ENCODE measurements around the gene RUNX3. TPM values are rescaled to one million over a fixed set of nuclear protein-coding genes. Genes with fewer than 3 reads are reported as not detected.

RUNX3 gene
- polyA plus RNA-seq, 1 of the 3 experiments (the other 2 are of a cell fraction), result not detected

GRCh38 chr1:24952413-24952841 is 22.4 kb upstream of the RUNX3 start:
- DNase-seq, result no peak
- CTCF ChIA-PET, result interaction anchor here (1.1 to 2.4 kb wide), 4 partner anchors 12 to 479 kb away, joined by 3 to 9 read pairs (median 8); no protein-coding TSS in a partner anchor
- Histone ChIP-seq H2AFZ (ENCODE audit: low read depth) (no peak overlapping the region), H3K79me2 (ENCODE audit: insufficient read depth) (no peaks in the 10 kb centered on the region), H3F3A (replicated peaks; ENCODE audit: insufficient read depth) (no peaks in the 10 kb centered on the region), H3K36me3 (replicated peaks in 1 of 2; ENCODE audit: control insufficient read depth in 1 of 2, insufficient read depth in 2 of 2, low read length in 1 of 2) (no peaks in the 10 kb centered on the region), H3K9me3 (no peaks in the 10 kb centered on the region), H3K9me2 (no peaks in the 10 kb centered on the region), H3K4me3 (ENCODE audit: low read depth in 2 of 2, low read length in 1 of 2) (no peak overlapping the region), H4K20me1 (ENCODE audit: insufficient read depth) (no peaks in the 10 kb centered on the region), H3K9ac (no peak overlapping the region), H3K4me2 (no peak overlapping the region), H3K4me1 (ENCODE audit: control insufficient read depth in 1 of 2, insufficient read depth in 2 of 2, low read depth in 1 of 2, low read length in 1 of 2) (no peaks in the 10 kb centered on the region), H3K27me3 (ENCODE audit: insufficient read depth) (no peaks in the 10 kb centered on the region), H3K27ac (ENCODE audit: low read depth in 2 of 2, low read length in 1 of 2) (no peak overlapping the region)
- 44% methylated on average over 5 of the region's 5 CpGs for WGBS (ENCODE audit: low lambda C conversion rate)
- POLR2A ChIA-PET, result no interaction called here
- no peak for TF ChIP-seq FOXJ3 (CRISPR knock-in tag; IDR thresholded peaks at IDR 0.05)
- no peak for TF ChIP-seq CHD2 (IDR thresholded peaks at IDR 0.05; ENCODE audit: low read length, partially characterized antibody)
- TF ChIP-seq FOXM1 (IDR thresholded peaks at IDR 0.05; ENCODE audit: low read depth), result no peak
- TF ChIP-seq CTCF (IDR thresholded peaks at IDR 0.05), result no peak
- TF ChIP-seq YY1 (IDR thresholded peaks at IDR 0.05; ENCODE audit: low read depth), result no peak
- TF ChIP-seq RCOR1 (IDR thresholded peaks at IDR 0.05; ENCODE audit: low read length), result no peak
- TF ChIP-seq NRF1 (IDR thresholded peaks at IDR 0.05; ENCODE audit: low read depth, low read length), result no peak
- TF ChIP-seq JUND (IDR thresholded peaks at IDR 0.05), result no peak
- no peak for TF ChIP-seq USF1 (IDR thresholded peaks at IDR 0.05; ENCODE audit: borderline replicate concordance, low read depth)

GRCh38 chr1:24951810-24952412 is 21.8 kb upstream of the RUNX3 start:
- Histone ChIP-seq H3K36me3 (replicated peaks in 1 of 2; ENCODE audit: control insufficient read depth in 1 of 2, insufficient read depth in 2 of 2, low read length in 1 of 2) (no peaks in the 10 kb centered on the region), H3K27me3 (ENCODE audit: insufficient read depth) (no peaks in the 10 kb centered on the region), H2AFZ (ENCODE audit: low read depth) (no peak overlapping the region), H4K20me1 (ENCODE audit: insufficient read depth) (no peaks in the 10 kb centered on the region), H3K4me3 (ENCODE audit: low read depth in 2 of 2, low read length in 1 of 2) (no peak overlapping the region), H3K4me2 (no peak overlapping the region), H3F3A (replicated peaks; ENCODE audit: insufficient read depth) (no peaks in the 10 kb centered on the region), H3K79me2 (ENCODE audit: insufficient read depth) (no peaks in the 10 kb centered on the region), H3K9ac (no peak overlapping the region), H3K27ac (ENCODE audit: low read depth in 2 of 2, low read length in 1 of 2) (no peak overlapping the region), H3K4me1 (ENCODE audit: control insufficient read depth in 1 of 2, insufficient read depth in 2 of 2, low read depth in 1 of 2, low read length in 1 of 2) (no peaks in the 10 kb centered on the region), H3K9me3 (no peaks in the 10 kb centered on the region), H3K9me2 (no peaks in the 10 kb centered on the region)
- WGBS (ENCODE audit: low lambda C conversion rate), result 75% methylated on average over 2 of the region's 2 CpGs
- TF ChIP-seq RXRA (IDR thresholded peaks at IDR 0.05; ENCODE audit: borderline replicate concordance, low read depth) (no peak), RFX5 (IDR thresholded peaks at IDR 0.05; ENCODE audit: low read length) (no peak), TCF12 (IDR thresholded peaks at IDR 0.05) (no peak), EP300 (IDR thresholded peaks at IDR 0.05; ENCODE audit: borderline replicate concordance in 1 of 2, low read depth in 1 of 2, low read length in 1 of 2) (no peak), FOXJ3 (CRISPR knock-in tag; IDR thresholded peaks at IDR 0.05) (no peak), NFIC (IDR thresholded peaks at IDR 0.05; ENCODE audit: borderline replicate concordance) (no peak), NRF1 (IDR thresholded peaks at IDR 0.05; ENCODE audit: low read depth, low read length) (no peak), TAF1 (IDR thresholded peaks at IDR 0.05; ENCODE audit: borderline replicate concordance, low read depth, low read length) (no peak)
- POLR2A ChIA-PET, result interaction anchor here (0.9 kb wide), 1 partner anchor 20 kb away, joined by 3 read pairs; no protein-coding TSS in a partner anchor
- no peak for DNase-seq
- CTCF ChIA-PET, result interaction anchor here (1.1 to 2.4 kb wide), 5 partner anchors 12 to 480 kb away, joined by 3 to 9 read pairs (median 7); no protein-coding TSS in a partner anchor
